PC-9 (cell line): Measurements from ENCODE around the gene JARID2.

Source experiments
- CTCF ChIP-seq: fragments of 200-600 bp; sonication (generic); conservative IDR thresholded peaks from 2 replicates; pipeline ENCODE4 v1.6.1; 2017; ENCODE audit warnings: mixed run types, antibody characterized with exemption, mild to moderate bottlenecking, moderate library complexity
- EZH2 ChIP-seq: fragments of 200-600 bp; sonication (generic); IDR thresholded peaks from 2 replicates; pipeline ENCODE4 v1.8.0; 2017; ENCODE audit warnings: antibody characterized with exemption, low read depth

GRCh38 chr6:15344831-15345230, 99.0 kb downstream of the JARID2 start:
- TF ChIP-seq EZH2, result no peak
- TF ChIP-seq CTCF, result no peak
